ENCODE results near the gene RNF212B.
A peak's percentile ranks its signal among the peaks of the same experiment; 100 is the strongest.

The RNF212B gene

DNA sequence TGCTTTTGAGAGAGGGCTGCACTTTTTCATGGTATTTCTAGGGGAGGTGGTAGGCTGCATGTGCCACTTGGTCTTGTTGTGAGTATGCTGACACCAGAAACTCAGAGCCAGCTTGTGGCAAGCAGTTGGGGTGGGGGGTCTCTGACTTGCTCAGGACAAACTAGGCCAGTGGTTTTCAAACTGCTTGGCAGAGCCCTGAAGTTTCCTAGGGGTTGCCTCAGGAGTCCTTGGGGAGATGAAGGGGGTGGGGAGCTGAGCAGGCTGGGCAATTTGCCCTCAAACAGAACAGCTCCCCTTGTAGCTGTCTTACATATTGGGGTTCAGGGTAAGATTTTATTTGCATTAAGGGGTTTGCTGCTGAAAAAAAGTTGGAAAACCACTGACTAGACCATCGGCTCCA lies 72.8 kb downstream of the RNF212B start:
- H3K4me3 ChIP-seq (replicated peaks; ENCODE audit: low read depth, low read length): no peak overlapping the region
- TF ChIP-seq, protein P1, sequence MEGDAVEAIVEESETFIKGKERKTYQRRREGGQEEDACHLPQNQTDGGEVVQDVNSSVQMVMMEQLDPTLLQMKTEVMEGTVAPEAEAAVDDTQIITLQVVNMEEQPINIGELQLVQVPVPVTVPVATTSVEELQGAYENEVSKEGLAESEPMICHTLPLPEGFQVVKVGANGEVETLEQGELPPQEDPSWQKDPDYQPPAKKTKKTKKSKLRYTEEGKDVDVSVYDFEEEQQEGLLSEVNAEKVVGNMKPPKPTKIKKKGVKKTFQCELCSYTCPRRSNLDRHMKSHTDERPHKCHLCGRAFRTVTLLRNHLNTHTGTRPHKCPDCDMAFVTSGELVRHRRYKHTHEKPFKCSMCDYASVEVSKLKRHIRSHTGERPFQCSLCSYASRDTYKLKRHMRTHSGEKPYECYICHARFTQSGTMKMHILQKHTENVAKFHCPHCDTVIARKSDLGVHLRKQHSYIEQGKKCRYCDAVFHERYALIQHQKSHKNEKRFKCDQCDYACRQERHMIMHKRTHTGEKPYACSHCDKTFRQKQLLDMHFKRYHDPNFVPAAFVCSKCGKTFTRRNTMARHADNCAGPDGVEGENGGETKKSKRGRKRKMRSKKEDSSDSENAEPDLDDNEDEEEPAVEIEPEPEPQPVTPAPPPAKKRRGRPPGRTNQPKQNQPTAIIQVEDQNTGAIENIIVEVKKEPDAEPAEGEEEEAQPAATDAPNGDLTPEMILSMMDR (IDR thresholded peaks at IDR 0.05; ENCODE audit: low read length, missing control alignments): no peak
- DNase-seq (ENCODE audit: low read depth): no peak

DNA sequence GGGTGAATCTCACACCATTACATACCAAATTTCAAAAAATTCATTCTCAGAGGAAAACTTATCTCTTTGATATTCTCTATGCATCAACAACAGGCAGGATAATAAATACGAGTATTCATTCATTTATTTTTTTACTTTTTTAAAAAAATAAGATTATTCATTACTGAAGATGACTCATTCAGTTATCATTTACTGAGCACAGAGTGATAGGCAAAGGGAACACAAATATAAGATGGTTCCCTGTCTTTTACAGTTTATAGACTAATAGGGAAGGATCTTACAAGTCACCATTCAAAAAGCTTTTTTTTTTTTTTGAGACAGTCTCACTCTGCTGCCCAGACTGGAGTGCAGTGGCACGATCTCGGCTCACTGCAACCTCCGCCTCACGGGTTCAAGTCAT lies 78.6 kb downstream of the RNF212B start:
- no peak for DNase-seq (ENCODE audit: low read depth)
- no peak overlapping the region for H3K4me3 ChIP-seq (replicated peaks; ENCODE audit: low read depth, low read length)
- TF ChIP-seq, protein P1 (IDR thresholded peaks at IDR 0.05; ENCODE audit: low read length, missing control alignments): no peak

DNA sequence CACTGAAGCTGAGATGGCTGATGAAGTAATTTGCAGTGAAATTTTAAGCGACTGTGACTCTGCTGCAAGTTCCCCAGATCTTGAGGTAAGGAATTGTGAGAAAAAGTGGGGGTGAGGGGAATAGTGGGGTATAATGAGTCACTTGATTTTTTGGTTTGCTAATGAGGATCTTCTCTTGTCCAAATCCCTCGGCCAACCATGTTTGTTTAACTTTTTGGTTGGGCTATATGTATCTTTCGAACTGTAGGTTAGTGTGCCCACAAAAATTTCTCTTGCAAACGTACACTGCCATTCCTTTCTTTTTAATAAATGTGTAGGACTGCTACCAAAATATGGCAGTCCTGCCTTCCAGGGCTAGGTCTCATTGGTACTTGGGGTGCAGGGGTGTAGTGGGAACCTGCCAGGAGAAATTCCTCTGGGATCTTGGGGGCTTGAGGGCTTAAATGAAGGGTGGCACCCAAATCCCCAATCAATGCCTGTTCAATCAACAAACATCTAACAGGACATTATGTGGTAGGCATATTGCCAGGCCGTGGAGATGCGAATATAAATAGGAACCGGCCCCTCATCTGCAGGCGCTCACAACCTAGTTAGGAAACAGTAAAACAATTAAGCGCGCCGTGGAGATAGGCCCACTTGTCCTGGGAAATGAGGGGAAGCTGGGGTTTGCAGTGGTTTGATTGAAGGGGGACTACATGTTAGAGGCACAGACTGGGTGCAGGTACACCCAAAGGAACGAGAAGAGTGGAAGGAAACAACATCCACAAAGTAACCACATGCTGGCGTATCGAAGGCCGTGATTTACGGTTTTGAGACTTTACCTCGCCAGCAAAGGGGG lies 82.2 kb downstream of the RNF212B start:
- peak overlapping the region; percentile 49 for H3K4me3 ChIP-seq (replicated peaks; ENCODE audit: low read depth, low read length)
- TF ChIP-seq, protein P1 (IDR thresholded peaks at IDR 0.05; ENCODE audit: low read length, missing control alignments): no peak
- DNase-seq (ENCODE audit: low read depth): no peak

DNA sequence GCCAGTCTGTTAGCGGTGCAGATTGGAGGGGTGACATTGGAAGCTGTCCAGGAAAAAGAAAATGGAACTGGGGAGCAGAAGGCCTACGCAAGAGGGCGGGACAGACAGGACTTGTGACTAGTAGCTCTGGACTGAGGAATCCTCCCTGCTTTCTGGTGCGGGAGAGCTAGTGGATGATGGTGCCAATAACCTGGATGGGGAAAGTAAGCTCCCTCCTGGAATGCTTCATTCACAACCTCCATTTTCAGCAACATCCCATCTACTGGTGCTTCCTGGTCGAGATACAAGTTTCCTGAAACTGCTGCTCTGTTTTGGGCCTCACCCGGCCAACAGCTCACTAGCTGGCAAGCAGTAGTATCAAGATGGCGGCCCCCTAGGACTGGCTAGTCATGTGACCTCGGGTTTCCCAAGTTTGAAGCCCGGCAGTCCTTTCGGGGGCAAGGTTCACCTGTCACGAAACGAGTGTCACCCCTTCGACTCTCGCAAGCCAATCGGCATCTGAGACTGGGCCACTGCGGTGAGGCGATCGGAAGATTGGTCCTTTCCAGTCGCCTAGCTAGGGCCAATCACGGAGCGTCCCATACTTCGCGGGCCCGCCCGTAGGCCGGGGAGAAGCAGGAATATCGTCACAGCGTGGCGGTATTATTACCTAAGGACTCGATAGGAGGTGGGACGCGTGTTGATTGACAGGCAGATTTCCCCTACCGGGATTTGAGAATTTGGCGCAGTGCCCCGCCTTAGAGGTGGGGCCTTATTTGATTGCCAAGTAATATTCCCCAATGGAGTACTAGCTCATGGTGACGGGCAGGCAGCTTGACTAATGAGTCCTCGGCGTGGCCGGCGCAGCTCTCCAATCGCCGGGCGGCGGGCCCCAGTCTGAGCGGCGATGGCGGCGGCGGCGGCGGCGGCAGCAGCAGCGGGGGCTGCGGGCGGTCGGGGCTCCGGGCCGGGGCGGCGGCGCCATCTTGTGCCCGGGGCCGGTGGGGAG lies 83.1 kb downstream of the RNF212B start, which contains the start of gene PABPN1:
Gene PABPN1 (plus strand): TSS at position 874 of the 988 bp plus-strand sequence. CDS start 13 bp downstream, at position 887.
- TF ChIP-seq, protein P1 (IDR thresholded peaks at IDR 0.05; ENCODE audit: low read length, missing control alignments): no peak
- peak; percentile 100 for DNase-seq (ENCODE audit: low read depth)
- peak within 1 kb of the TSS; percentile 89 for H3K4me3 ChIP-seq (replicated peaks; ENCODE audit: low read depth, low read length)

DNA sequence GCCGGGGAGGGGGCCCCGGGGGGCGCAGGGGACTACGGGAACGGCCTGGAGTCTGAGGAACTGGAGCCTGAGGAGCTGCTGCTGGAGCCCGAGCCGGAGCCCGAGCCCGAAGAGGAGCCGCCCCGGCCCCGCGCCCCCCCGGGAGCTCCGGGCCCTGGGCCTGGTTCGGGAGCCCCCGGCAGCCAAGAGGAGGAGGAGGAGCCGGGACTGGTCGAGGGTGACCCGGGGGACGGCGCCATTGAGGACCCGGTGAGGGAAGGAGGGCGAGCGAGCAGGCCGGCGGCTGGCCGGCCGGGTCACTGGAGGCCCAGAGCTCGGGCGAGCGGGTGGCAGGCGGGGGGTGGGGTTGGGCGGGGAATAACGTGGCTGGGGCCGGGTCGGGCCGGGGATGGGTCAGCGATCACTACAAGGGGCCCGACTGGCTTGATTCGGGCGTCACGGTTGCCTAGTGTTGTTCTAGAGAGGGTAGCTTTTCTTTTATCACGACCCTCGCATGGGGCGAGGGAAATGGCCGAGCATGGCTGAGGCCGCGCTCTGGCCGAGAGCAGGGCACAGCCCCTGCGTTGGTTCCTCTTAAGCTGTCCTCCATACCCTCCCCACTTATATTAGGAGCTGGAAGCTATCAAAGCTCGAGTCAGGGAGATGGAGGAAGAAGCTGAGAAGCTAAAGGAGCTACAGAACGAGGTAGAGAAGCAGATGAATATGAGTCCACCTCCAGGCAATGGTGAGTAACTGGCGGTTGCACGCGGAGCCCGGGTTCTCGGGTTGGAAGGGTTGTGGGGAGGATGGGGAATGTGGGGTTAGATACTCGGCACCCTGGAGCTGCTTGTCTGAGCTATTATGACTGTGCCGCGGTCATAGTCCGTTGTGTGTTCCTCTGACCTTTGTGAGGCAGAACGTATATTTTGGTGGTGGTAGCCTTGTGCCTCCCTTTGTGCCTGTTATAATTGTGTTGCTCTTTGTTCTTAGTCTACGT lies 84.1 kb downstream of the RNF212B start:
- TF ChIP-seq, protein P1 (IDR thresholded peaks at IDR 0.05; ENCODE audit: low read length, missing control alignments): no peak
- peak; percentile 46 for DNase-seq (ENCODE audit: low read depth)
- peak overlapping the region; percentile 89 for H3K4me3 ChIP-seq (replicated peaks; ENCODE audit: low read depth, low read length)
